Caco-2 (cell line): ENCODE data around the gene MSMB. TPM values are rescaled to one million over a fixed set of nuclear protein-coding genes. Genes with fewer than 3 reads are reported as not detected.

Experiments
- BruUV-seq: library from RNA; stranded (reverse); fragments of 400-500 nt; replicated peaks from 2 replicates; lab custom pipeline; 2021; lab: Mats Ljungman, UMichigan
- CTCF ChIA-PET: fragments of 300-600 bp; sonication (Branson Sonifier 250); formaldehyde crosslinking; loops from one replicate; lab custom pipeline; 2022; ENCODE audit warnings: antibody characterized with exemption; lab: Charles Lee
- POLR2A ChIA-PET: fragments of 300-600 bp; sonication (Branson Sonifier 250); formaldehyde crosslinking; loops from one replicate; lab custom pipeline; 2022; ENCODE audit warnings: antibody characterized with exemption; lab: Charles Lee
- DNase-seq, 2 experiments: peaks; one replicate each; pipeline versions ENCODE4 v3.0.0 to v3.0.0-alpha.2; 2020 to 2022
- H3K27me3 ChIP-seq: replicated peaks from 2 replicates; pipeline ENCODE4 v1.6.0; 2011; ENCODE audit warnings: low read length; ENCODE audit not compliant: control insufficient read depth, insufficient read depth
- H3K36me3 ChIP-seq: 2 replicates; pipeline ENCODE4 v1.5.1; 2011; ENCODE audit warnings: low read length; ENCODE audit not compliant: control insufficient read depth, insufficient read depth
- H3K4me1 ChIP-seq: fragments of 250-450 bp; sonication (Bioruptor Pico); 2 replicates; pipeline ENCODE4 v1.5.1; 2020; ENCODE audit warnings: mild to moderate bottlenecking
- H3K4me3 ChIP-seq: 2 replicates; pipeline ENCODE4 v1.5.1; 2011; ENCODE audit warnings: low read depth, mild to moderate bottlenecking, control low read depth, low read length
- H3K9me3 ChIP-seq: fragments of 250-450 bp; sonication (Bioruptor Pico); 2 replicates; pipeline ENCODE4 v1.5.1; 2020; ENCODE audit warnings: mild to moderate bottlenecking, moderate library complexity
- H3K27ac Mint-ChIP-seq: one replicate; pipeline ENCODE4 v1.8.0; 2022; ENCODE audit warnings: mixed read lengths; ENCODE audit not compliant: unreplicated experiment
- H3K27me3 Mint-ChIP-seq: one replicate; pipeline ENCODE4 v1.8.0; 2022; ENCODE audit warnings: mixed read lengths; ENCODE audit not compliant: insufficient read depth, unreplicated experiment
- H3K36me3 Mint-ChIP-seq: one replicate; pipeline ENCODE4 v1.8.0; 2022; ENCODE audit warnings: mild to moderate bottlenecking, mixed read lengths; ENCODE audit not compliant: insufficient read depth, unreplicated experiment
- H3K4me1 Mint-ChIP-seq: one replicate; pipeline ENCODE4 v1.8.0; 2022; ENCODE audit warnings: low read depth, mixed read lengths; ENCODE audit not compliant: unreplicated experiment
- H3K4me3 Mint-ChIP-seq: one replicate; pipeline ENCODE4 v1.8.0; 2022; ENCODE audit warnings: mild to moderate bottlenecking, moderate library complexity, mixed read lengths; ENCODE audit not compliant: unreplicated experiment
- H3K9me3 Mint-ChIP-seq: one replicate; pipeline ENCODE4 v1.8.0; 2022; ENCODE audit warnings: mixed read lengths; ENCODE audit not compliant: unreplicated experiment
- CTCF ChIP-seq, 2 experiments: fragments of 200-600 bp in 1 of 2; IDR thresholded peaks; 1 replicate in 1 of 2; 2 replicates in 1 of 2; pipeline versions ENCODE4 v1.5.1 to v1.8.0; 2011 to 2022; ENCODE audit warnings: antibody characterized with exemption in 1 of 2, control low read depth in 1 of 2, inconsistent platforms in 1 of 2, low read depth in 1 of 2, low read length in 1 of 2, mild to moderate bottlenecking in 1 of 2, moderate library complexity in 1 of 2; ENCODE audit not compliant: insufficient read depth in 1 of 2, severe bottlenecking in 1 of 2, unreplicated experiment in 1 of 2
- intact Hi-C: fragments of 100-400 bp; cut with micrococcal nuclease; formaldehyde crosslinking; loops from one replicate; pipeline ENCODE4 v1.10.0; 2022; ENCODE audit not compliant: unreplicated experiment
- total RNA-seq: library from RNA; stranded (reverse); gene quantifications from 2 replicates; pipeline ENCODE4 v1.2.3, GENCODE V29; 2022

The MSMB gene
- total RNA-seq, 1 experiment from 2014 or later, result 0.84 TPM

GRCh38 chr10:46029461-46030030 is 16.5 kb downstream of the MSMB start:
- TF ChIP-seq CTCF (IDR thresholded peaks at IDR 0.05; ENCODE audit: insufficient read depth in 1 of 2, low read depth in 1 of 2, low read length in 1 of 2, severe bottlenecking in 1 of 2, unreplicated experiment in 1 of 2), result no peak
- Mint-ChIP-seq H3K4me1 (peaks cover 51% of the 10 kb centered on the region), H3K36me3 (peaks cover 30% of the 10 kb centered on the region), H3K27ac (peak overlapping the region; percentile 98), H3K27me3 (no peaks in the 10 kb centered on the region), H3K9me3 (no peaks in the 10 kb centered on the region), H3K4me3 (peak overlapping the region; percentile 100)
- H3K9me3 ChIP-seq, result no peaks in the 10 kb centered on the region
- peak overlapping the region; percentile 95 for H3K4me3 ChIP-seq
- ChIA-PET POLR2A (interaction anchor here (0.5 to 0.7 kb wide), 2 partner anchors 57 to 62 kb away, joined by 3 to 5 read pairs; no protein-coding TSS in a partner anchor), CTCF (interaction anchor here (0.6 to 0.9 kb wide), 2 partner anchors 22 to 23 kb away, joined by 3 to 7 read pairs; no protein-coding TSS in a partner anchor)
- BruUV-seq, result TSS peak; percentile 53
- intact Hi-C loops, result loop anchor here (10.0 kb wide), 1 partner anchor 195 kb away; no protein-coding TSS in a partner anchor
- 0 out of 2 replicates have a peak, but pooled peaks cover 3% of the 10 kb centered on the region for H3K36me3 ChIP-seq
- DNase-seq, result no peak
- H3K27me3 ChIP-seq, result no peaks in the 10 kb centered on the region
- peaks cover 49% of the 10 kb centered on the region for H3K4me1 ChIP-seq

- Mint-ChIP-seq H3K27me3 (no peaks in the 10 kb centered on the region), H3K4me3 (peak overlapping the region; percentile 100), H3K27ac (peak overlapping the region; percentile 98), H3K4me1 (peaks cover 53% of the 10 kb centered on the region), H3K36me3 (peaks cover 30% of the 10 kb centered on the region), H3K9me3 (no peaks in the 10 kb centered on the region)
- peak; percentile 73 to 86 for TF ChIP-seq CTCF (IDR thresholded peaks at IDR 0.05; ENCODE audit: insufficient read depth in 1 of 2, low read depth in 1 of 2, low read length in 1 of 2, severe bottlenecking in 1 of 2, unreplicated experiment in 1 of 2)
- Histone ChIP-seq H3K4me3 (peak overlapping the region; percentile 95), H3K27me3 (no peaks in the 10 kb centered on the region), H3K36me3 (0 out of 2 replicates have a peak, but pooled peaks cover 3% of the 10 kb centered on the region), H3K4me1 (peaks cover 52% of the 10 kb centered on the region), H3K9me3 (no peaks in the 10 kb centered on the region)
- intact Hi-C loops, result no loop called here
- ChIA-PET POLR2A (interaction anchor here (0.5 to 0.7 kb wide), 3 partner anchors 56 to 63 kb away, joined by 3 to 5 read pairs (median 3); no protein-coding TSS in a partner anchor), CTCF (interaction anchor here (0.6 to 0.9 kb wide), 4 partner anchors 9 to 41 kb away, joined by 3 to 7 read pairs (median 3); no protein-coding TSS in a partner anchor)
- DNase-seq, result peak; percentile 80 to 84
- BruUV-seq, result no TSS peak
These were observed 17.2 kb downstream of the MSMB start for GRCh38 chr10:46028584-46029460.

GRCh38 chr10:46026106-46026505 is 20.0 kb downstream of the MSMB start:
- H3K4me3 Mint-ChIP-seq, result no peak overlapping the region
- intact Hi-C loops, result no loop called here
- no TSS peak for BruUV-seq
- H3K9me3 ChIP-seq, result no peaks in the 10 kb centered on the region
- no peak for DNase-seq
- peaks cover 28% of the 10 kb centered on the region for H3K4me1 ChIP-seq
- no peak overlapping the region for H3K27ac Mint-ChIP-seq
- H3K9me3 Mint-ChIP-seq, result no peaks in the 10 kb centered on the region
- H3K27me3 Mint-ChIP-seq, result no peaks in the 10 kb centered on the region
- H3K4me3 ChIP-seq, result no peak overlapping the region
- H3K36me3 Mint-ChIP-seq, result peaks cover 45% of the 10 kb centered on the region
- H3K36me3 ChIP-seq, result 0 out of 2 replicates have a peak, but pooled peaks cover 3% of the 10 kb centered on the region
- TF ChIP-seq CTCF (IDR thresholded peaks at IDR 0.05; ENCODE audit: insufficient read depth in 1 of 2, low read depth in 1 of 2, low read length in 1 of 2, severe bottlenecking in 1 of 2, unreplicated experiment in 1 of 2), result no peak
- ChIA-PET POLR2A (no interaction called here), CTCF (no interaction called here)
- no peaks in the 10 kb centered on the region for H3K27me3 ChIP-seq
- peaks cover 47% of the 10 kb centered on the region for H3K4me1 Mint-ChIP-seq
